ENCODE results near the gene ANKRD12.
"Not testable (repeated sequence)": the region's sequence is repeated elsewhere in the genome, so short reads cannot be mapped to it uniquely, and the experiment has no call there.

The ANKRD12 gene

DNA sequence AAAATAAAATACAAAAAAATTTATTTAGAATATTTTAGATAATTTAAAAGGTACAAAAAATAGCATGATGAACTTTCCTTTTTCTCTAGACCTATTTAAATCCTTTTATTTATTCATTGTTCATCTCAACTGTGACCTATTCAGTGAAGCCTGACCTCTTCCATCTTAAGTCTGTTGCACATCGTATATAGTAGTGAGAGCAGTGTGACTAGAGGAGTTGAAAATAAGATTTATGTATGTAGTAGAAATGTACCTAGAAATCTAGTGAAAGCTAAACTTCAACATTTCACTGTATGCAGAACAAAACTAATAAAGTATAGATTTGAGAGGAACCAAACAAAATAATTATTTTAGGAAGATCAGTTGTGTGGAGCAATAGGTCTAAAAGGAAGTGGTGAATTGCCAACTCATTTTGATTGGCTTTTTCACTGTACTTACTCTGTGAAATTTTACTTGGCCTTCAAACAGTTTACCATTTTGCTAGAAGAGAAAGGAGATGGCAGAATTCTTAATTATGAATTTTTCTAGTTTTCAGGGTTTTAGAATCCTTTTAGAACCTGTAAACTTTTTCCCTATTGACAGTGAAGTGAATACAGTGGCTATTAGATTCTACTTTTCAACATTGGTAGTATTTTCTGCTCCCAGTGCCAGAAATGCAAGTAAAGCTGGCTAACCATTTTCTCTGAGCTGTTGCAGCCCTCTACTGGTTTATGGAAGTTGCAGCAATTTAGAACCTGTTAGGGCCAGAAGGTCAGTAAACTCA lies 11.0 kb downstream of the ANKRD12 start:
- DNase-seq (ENCODE audit: low read depth): no peak

DNA sequence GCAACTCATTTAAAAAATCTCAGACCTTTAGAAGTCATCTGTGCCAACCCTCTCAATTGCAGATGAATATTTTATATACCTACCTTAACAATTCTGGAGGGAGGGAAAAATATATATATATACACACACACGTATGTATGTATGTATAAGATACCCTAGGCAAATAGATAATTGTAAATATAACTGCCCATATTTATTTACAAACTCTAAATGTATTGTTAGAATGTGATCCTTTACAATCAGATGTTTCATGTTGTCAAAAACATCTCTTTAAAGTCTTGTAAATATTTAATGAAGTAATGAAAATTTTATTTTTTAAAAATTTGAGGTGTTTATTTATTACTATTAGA lies 11.6 kb downstream of the ANKRD12 start:
- no peak for DNase-seq (ENCODE audit: low read depth)

DNA sequence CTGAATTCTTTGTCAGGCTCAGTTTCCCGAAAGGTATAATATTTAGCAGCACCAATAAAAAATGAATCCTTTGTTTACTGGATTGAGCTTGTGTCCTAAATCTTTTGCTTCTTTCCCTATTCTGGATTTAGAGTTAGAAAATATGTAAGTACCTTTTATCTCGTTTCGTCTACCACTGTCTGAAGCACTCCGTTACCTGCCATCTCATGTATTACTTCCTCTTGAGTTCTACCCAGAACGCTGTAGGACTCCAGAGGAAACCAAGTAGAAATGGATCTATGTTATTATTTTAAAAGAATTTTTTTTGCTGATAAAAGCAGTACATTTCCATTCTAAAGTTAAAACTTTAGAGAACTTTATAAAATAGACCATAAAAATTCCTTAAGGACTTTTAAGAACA lies 13.5 kb downstream of the ANKRD12 start:
- DNase-seq (ENCODE audit: low read depth): no peak

DNA sequence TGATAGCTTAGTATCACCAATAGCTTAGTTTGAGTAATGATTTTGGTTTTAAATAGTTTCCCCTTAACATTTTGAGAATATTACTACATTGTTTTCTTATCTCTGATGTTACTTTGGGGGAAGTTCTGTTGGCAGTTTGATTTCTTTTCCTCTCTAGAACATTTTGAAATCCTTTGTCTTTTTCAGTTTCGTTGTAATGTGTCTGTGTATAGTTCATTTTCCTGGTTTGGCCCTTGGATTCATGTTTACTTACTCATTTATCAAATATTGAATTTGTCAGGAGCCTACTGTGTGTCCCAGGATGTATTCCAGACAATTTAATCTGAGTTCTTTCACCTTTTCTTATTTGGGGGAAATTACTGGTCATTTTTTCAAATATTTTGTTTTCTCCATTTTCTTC lies 16.7 kb downstream of the ANKRD12 start:
- DNase-seq (ENCODE audit: low read depth): no peak

DNA sequence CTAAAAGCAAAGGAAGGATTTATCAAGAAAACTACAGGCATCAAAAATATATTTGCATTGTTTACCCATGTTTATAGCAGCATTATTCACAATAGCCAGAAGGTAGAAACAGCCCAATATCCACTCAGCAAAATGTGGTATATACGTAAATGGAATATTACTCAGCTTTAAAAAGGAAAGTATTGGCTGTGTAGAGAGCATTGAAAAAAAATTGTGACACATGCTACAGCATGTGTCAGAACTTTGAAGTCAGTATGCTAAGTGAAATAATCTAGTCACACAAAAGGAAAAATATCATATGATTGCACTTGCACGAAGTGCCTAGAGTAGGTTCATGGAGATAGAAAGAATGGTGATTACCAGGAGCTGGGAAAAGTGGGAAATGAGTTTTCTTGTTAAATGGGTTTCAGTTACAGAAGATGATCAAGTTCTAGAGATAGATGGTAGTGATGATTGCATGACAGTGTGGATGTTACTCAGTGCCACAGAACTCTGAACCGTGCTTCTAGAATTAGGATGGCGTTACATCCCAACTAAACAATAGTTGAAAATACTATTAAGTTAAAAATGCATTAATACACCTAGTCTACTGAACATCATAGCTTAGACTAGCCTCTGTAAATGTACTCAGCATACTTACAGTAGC lies 20.1 kb downstream of the ANKRD12 start:
- DNase-seq (ENCODE audit: low read depth): no peak

DNA sequence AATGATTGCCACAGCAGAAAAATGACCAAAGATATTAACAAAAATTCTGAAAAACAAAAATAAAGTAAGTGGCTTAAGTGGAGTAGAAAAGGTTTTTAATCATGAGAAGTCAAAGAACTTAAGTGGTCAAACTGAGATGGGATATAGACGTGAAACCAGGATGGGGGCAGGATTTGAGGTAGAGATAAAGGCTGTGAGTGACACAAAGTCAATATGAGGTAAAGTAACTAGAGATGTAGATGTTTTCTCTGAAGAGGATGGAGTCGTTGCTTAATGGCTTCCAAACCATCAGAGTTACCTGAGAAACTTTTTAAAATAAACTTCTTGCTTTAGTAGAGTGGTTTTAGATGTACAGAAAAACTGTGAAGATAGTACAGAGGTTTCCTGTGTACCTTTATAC lies 21.2 kb downstream of the ANKRD12 start:
- no peak for DNase-seq (ENCODE audit: low read depth)

DNA sequence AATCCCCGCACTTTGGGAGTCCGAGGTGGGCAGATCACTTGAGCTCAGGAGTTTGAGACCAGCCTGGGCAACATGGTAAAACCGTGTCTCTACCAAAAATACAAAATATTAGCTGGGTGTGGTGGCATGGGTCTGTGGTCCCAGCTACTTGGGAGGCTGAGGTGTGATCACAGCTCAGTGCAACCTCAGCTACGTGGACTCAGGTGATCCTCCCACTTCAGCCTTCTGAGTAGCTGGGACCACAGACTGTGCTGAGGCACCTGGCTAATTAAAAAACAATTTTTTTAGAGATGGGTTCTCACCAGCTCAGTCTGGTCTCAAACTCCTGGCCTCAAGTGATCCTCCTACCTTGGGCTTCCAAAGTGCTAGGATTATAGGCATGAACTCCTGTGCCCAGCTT lies 23.4 kb downstream of the ANKRD12 start:
- DNase-seq (ENCODE audit: low read depth): no peak

DNA sequence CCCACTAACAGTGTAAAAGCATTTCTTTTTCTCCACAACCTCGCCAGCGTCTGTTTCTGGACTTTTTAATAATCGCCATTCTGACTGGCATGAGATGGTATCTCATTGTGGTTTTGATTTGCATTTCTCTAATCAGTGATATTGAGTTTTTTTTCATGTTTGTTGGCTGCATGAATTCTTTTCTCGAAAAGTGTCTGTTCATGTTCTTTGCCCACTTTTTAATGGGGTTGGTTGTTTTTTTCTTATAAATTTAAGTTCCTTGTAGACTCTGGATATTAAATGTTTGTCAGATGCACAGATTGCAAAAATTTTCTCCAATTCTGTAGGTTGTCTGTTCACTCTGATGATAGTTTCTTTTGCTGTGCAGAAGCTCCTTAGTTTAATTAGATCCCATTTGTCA lies 26.1 kb downstream of the ANKRD12 start:
- not testable (repeated sequence) for DNase-seq (ENCODE audit: low read depth)

DNA sequence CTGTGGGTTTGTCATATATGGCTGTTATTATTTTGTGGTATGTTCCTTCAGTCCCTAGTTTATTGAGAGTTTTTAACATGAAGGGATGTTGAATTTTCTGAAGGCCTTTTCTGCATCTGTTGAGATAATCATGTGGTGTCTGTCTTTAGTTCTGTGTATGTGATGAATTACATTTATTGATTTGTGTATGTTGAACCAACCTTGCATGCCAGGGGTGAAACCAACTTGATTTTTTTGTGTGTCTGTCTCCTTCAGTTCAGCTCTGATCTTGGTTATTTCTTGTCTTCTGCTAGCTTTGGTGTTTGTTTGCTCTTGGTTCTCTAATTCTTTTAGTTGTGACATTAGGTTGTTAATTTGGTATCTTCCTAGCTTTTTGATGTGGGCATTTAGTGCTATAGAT lies 27.6 kb downstream of the ANKRD12 start:
- DNase-seq (ENCODE audit: low read depth): not testable (repeated sequence)

DNA sequence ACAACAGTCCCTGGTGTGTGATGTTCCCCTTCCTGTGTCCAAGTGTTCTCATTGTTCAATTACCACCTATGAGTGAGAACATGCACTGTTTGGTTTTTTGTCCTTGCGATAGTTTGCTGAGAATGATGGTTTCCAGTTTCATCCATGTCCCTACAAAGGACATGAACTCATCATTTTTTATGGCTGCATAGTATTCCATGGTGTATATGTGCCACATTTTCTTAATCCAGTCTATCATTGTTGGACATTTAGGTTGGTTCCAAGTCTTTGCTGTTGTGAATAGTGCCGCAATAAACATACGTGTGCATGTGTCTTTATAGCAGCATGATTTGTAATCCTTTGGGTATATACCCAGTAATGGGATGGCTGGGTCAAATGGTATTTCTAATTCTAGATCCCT lies 29.3 kb downstream of the ANKRD12 start:
- DNase-seq (ENCODE audit: low read depth): not testable (repeated sequence)

DNA sequence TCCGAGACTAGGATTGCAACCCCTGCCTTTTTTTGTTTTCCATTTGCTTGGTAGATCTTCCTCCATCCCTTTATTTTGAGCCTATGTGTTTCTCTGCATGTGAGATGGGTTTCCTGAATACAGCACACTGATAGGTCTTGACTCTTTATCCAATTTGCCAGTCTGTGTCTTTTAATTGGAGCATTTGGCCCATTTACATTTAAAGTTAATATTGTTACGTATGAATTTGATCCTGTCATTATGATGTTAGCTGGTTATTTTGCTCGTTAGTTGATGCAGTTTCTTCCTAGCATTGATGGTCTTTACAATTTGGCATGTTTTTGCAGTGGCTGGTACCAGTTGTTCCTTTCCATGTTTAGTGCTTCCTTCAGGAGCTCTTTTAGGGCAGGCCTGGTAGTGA lies 32.9 kb downstream of the ANKRD12 start:
- DNase-seq (ENCODE audit: low read depth): not testable (repeated sequence)

DNA sequence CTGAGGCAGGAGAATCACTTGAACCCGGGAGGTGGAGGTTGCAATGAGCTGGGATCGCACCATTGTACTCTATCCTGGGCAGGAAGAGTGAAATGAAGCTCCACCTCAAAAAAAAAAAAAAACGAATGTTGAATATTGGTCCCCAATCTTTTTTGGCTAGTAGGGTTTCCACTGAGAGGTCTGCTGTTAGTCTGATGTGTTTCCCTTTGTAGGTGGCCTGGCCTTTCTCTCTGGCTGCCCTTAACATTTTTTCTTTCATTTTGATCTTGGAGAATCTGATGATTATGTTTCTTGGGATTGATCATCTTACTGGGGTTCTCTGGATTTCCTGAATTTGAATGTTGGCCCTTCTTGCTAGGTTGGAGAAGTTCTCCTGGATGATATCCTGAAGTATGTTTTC lies 35.3 kb downstream of the ANKRD12 start:
- not testable (repeated sequence) for DNase-seq (ENCODE audit: low read depth)

DNA sequence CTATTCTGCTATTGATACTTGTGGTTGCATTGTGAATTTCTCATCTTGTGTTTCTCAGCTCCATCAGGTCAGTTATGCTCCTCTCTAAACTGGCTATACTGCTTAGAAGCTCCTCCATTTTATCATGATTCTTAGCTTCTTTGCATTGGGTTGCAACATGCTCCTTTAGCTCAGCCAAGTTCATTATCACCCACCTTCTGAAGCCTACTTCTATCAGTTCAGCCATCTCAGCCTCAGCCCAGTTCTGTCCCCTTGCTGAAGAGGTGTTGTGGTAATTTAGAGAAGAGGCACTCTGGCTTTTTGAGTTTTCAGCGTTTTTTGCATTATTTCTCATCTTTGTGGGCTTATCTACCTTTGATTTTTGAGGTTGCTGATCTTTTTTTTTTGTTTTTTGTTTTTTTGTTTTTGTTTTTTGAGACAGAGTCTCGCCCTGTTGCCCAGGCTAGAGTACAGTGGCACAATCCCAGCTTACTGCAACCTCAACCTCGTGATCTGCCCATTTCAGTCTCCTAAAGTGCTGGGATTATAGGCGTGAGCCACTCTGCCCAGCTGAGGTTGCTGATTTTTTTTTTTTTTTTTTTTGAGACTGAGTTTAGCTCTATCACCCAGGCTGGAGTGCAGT lies 36.0 kb downstream of the ANKRD12 start:
- DNase-seq (ENCODE audit: low read depth): no peak

DNA sequence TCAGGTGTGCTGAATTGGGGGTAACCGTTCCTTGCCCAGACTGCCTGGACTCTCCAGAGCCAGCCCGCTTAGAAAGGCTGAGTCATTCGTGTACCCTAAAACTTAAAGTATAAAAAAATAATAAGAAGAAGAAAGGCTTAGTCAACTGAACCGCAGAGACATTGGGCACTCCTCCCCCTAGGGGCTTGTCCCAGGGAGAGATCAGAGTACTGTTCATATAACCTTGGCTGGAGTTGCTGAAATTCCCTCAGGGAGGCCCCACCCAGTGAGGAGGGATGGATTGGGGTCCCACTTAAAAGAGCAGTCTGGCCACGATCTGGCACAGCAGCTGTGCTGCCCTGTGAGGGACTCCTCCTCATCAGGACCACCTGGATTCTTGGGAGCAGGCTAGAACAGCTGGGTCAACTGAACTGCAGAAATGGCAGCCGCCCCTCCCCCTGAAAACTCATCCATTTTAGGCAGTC lies 37.2 kb downstream of the ANKRD12 start:
- DNase-seq (ENCODE audit: low read depth): no peak

DNA sequence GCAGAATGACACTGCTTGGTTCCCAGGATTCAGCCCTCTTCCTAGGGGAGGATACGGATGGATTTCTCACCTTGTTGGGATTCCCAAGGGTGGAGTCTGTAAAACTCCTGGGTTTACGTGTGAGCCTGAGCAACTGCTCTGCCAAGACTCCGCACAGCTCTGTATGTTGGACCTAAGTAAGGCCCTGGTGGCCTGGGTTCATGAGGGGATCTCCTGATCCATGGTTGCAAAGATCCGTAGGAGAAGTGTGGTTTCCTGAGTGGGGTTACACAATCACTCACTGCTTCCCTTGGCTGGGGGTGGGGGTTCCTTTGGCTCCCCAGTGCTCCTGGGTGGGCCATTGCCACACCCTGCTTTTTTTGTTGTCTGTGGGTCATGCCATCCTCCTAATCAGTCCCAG lies 37.7 kb downstream of the ANKRD12 start:
- DNase-seq (ENCODE audit: low read depth): no peak

DNA sequence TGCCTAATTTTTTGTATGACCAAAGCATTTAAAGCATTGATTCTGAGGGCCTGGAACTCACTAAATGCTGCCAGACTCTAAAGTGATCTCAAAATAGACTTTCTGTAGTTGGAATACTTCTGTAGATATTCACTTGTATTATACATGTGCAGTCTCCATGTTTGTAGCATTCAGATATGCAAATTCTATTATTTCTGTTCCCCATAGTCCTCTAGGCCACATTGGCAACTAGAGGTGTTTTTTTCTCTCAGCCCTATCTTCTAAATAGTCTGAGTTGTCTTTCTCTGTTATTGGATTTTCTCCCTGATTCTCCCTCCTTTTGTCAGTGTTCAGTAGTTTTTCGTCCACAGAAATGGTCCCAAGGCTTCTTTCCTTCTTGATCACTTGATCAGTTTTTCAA lies 38.5 kb downstream of the ANKRD12 start:
- no peak for DNase-seq (ENCODE audit: low read depth)

DNA sequence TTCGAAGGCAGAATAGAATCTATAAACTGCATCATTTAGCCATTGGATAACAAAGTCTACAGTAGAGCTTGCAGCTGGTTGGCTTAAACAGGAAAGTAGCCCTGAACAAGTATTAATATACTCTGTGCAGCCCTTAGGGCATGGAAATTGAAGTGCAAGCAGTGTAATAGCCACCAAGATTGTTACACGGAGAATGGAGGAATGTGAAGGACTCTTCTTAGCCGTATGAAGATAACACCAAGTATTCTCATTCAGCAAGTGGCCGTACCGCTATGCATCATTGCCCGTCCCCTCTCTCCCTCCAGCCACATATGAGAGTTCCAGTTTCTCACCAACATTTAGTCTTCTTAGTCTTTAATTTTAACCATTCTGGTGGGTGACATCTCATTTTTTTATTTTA lies 40.5 kb downstream of the ANKRD12 start:
- DNase-seq (ENCODE audit: low read depth): no peak

DNA sequence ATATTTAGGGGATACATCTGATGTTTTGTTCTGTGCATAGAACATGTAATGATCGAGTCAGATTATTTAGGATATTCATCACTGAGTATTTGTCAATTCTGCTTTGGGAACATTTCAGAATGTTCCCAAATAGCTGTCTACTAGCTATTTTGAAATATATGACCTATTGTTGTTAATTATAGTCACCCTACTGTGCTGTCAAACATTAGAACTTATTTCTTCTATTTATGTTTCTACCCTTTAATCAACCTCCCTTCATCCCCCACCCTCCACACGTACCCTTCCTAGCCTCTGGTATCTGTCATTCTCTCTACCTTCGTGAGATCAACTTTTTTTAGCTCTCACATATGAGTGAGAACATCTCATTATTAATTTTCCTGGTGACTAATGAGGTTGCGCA lies 40.9 kb downstream of the ANKRD12 start:
- DNase-seq (ENCODE audit: low read depth): no peak

DNA sequence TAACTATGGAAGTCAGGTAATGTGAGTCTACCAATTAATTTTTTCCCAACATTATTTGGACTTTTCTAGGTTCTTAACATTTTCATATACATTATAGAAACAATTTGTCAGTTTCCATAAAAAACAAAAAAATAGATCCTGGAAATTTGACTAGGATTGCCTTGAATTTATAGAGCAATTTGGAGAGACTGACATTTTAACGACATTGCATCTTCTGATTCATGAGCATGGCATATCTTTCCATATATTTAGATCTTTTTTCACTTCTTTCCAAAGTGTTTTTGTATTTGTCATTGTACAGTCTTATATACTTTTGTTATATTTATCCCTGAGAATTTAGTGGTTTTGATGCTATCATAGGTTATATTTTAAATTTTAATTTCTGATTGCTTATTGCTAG lies 42.0 kb downstream of the ANKRD12 start:
- no peak for DNase-seq (ENCODE audit: low read depth)

DNA sequence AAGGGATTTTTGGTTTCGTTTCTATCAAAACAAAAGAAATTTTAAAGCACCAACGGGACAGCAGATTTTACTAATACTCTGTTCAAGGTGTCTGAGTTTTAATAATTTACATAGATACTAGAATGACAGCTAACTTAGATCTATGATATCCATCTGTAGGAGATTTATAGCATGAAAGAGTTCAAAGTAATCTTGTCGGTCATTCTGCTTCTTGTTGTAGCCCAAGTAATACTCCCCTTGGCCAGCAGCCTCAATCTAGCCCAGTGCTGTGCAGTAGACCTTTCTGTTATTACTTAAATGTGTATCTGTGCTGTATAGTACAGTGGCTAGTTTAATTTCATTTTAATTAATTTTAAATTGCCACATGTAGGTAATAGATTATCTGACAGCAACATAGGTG lies 44.7 kb downstream of the ANKRD12 start:
- no peak for DNase-seq (ENCODE audit: low read depth)

DNA sequence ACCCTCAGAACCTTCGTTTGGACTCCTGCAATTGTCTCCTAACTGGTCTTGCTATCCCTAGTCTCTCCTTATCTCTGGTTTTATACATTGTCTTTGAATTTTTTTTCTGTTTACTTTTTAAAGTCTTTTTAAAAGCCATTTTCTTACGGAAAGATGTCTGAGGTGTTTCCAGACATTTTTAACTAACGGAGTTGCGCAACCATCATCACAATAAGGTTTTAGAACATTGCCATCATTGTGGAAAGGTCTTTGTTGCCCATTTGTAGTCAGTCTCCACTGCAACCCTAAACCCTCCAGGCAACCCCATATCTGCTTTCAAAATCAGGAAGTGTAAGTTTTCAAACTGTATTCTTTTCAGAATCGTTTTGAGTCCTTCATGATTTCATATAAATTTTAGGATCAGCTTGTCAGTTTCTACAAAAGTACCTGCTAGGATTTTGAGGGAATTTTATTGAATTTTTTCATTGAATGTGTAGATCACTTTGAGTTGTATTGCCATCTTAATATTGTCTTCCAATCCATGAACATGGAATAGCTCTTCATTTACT lies 46.3 kb downstream of the ANKRD12 start:
- DNase-seq (ENCODE audit: low read depth): no peak

DNA sequence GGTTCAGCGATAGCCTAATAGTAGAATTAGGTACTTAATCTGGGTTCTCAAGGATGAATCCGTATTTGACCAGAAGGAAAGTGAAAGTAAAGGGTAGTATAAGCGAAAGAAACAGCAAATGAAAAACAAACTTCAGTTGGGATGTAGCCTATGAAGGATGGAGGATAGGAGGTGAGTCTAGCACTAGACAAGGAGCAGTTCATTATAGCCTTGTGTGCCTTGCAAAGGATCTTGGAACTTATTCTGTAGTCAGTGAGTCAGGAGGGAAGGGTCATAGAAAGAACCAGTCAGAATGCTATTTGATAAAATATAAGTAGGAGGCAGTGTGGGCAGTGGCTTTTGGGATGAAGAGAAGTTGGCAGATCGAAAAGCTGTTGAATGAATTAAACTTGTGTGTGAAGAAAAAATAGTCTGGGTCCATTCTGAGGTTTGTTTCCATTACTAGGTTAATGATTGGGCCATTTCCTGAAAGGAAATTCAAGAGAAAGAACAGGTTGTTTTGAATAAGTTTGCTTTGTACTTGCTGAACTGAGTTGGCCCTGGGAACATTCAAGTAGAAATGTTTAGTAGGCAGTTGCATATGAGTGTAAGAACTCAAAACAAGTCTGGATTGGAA lies 48.5 kb downstream of the ANKRD12 start:
- DNase-seq (ENCODE audit: low read depth): no peak

Data from activated T-cell treated with anti-CD3 and anti-CD28 coated beads for 48 hours (primary cell).